Measurements from ENCODE around the gene STARD9.

Gene STARD9

DNA sequence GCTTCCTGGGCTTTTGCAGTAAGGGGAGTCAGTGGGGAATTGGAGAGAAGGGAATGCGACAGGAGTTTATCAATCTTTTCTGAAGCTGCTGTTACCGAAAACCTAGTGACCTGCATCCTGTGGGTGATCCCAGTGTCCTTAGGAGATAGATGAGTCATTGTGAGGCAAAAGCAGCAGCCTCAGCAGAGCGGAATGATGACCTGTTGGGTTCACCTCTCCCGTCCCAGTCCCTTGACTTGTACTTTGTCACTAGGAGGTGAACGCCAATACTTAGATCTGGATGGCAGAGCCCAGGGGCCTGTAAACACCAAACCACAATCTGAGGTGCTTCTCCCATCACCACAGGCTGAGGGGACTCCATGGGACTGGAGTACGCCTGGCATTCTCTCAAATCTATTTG, 143.6 kb downstream of the STARD9 start:
- Mint-ChIP-seq H3K27me3 (no peaks in the 10 kb centered on the region), H3K36me3 (ENCODE audit: insufficient read depth) (peaks cover 11% of the 10 kb centered on the region), H3K4me1 (no peaks in the 10 kb centered on the region), H3K9me3 (no peaks in the 10 kb centered on the region), H3K4me3 (no peak overlapping the region), H3K27ac (ENCODE audit: low read depth) (no peak overlapping the region)
- DNase-seq (ENCODE audit: low spot score in 2 of 2) = no peak
- ATAC-seq (replicated peaks; ENCODE audit: extremely low read depth, poor library complexity, severe bottlenecking) = no peak

- DNase-seq (ENCODE audit: low spot score in 2 of 2) = no peak
- H3K36me3 Mint-ChIP-seq (ENCODE audit: insufficient read depth) = peaks cover 16% of the 10 kb centered on the region
- H3K9me3 Mint-ChIP-seq = no peaks in the 10 kb centered on the region
- ATAC-seq (replicated peaks; ENCODE audit: extremely low read depth, poor library complexity, severe bottlenecking) = no peak
- no peak overlapping the region for H3K27ac Mint-ChIP-seq (ENCODE audit: low read depth)
- no peak overlapping the region for H3K4me3 Mint-ChIP-seq
- no peaks in the 10 kb centered on the region for H3K27me3 Mint-ChIP-seq
- H3K4me1 Mint-ChIP-seq = no peaks in the 10 kb centered on the region
These were observed 144.7 kb downstream of the STARD9 start for GRCh38 chr15:42720071-42720470.

DNA sequence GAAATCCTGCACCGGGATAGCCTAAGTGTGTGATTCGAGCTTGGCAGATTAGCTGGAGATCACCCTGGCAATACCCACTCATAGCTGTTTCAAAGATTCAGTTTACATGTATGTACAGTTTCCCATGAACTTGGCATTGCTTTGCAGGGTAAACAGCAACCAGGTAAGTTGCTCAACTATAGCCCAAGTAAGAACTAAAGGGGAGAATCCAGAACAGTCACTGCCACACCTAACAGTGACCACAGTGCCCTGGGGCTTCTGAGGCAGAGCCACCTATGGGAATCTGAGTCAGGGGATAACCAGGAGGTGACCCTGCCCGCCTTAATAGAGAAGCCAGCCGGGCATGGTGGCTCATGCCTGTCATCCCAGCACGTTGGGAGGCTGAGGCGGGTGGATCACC, 145.6 kb downstream of the STARD9 start:
- no peaks in the 10 kb centered on the region for H3K27me3 Mint-ChIP-seq
- H3K36me3 Mint-ChIP-seq (ENCODE audit: insufficient read depth) = peaks cover 20% of the 10 kb centered on the region
- H3K4me3 Mint-ChIP-seq = no peak overlapping the region
- ATAC-seq (replicated peaks; ENCODE audit: extremely low read depth, poor library complexity, severe bottlenecking) = no peak
- no peak overlapping the region for H3K27ac Mint-ChIP-seq (ENCODE audit: low read depth)
- H3K9me3 Mint-ChIP-seq = no peaks in the 10 kb centered on the region
- DNase-seq (ENCODE audit: low spot score in 2 of 2) = no peak
- no peaks in the 10 kb centered on the region for H3K4me1 Mint-ChIP-seq

- ATAC-seq (replicated peaks; ENCODE audit: extremely low read depth, poor library complexity, severe bottlenecking) (no peak), DNase-seq (ENCODE audit: low spot score in 2 of 2) (no peak)
- H3K4me3 Mint-ChIP-seq = no peak overlapping the region
- H3K9me3 Mint-ChIP-seq = no peaks in the 10 kb centered on the region
- peaks cover 26% of the 10 kb centered on the region for H3K36me3 Mint-ChIP-seq (ENCODE audit: insufficient read depth)
- no peaks in the 10 kb centered on the region for H3K4me1 Mint-ChIP-seq
- no peak overlapping the region for H3K27ac Mint-ChIP-seq (ENCODE audit: low read depth)
- H3K27me3 Mint-ChIP-seq = no peaks in the 10 kb centered on the region
These were observed 146.5 kb downstream of the STARD9 start for GRCh38 chr15:42721916-42722315.

- Mint-ChIP-seq H3K27ac (ENCODE audit: low read depth) (no peak overlapping the region), H3K4me1 (no peaks in the 10 kb centered on the region), H3K36me3 (ENCODE audit: insufficient read depth) (peaks cover 29% of the 10 kb centered on the region), H3K27me3 (no peaks in the 10 kb centered on the region), H3K4me3 (no peak overlapping the region), H3K9me3 (no peaks in the 10 kb centered on the region)
- DNase-seq (ENCODE audit: low spot score in 2 of 2) (no peak), ATAC-seq (replicated peaks; ENCODE audit: extremely low read depth, poor library complexity, severe bottlenecking) (no peak)
These were observed 147.7 kb downstream of the STARD9 start for GRCh38 chr15:42723068-42723467.

DNA sequence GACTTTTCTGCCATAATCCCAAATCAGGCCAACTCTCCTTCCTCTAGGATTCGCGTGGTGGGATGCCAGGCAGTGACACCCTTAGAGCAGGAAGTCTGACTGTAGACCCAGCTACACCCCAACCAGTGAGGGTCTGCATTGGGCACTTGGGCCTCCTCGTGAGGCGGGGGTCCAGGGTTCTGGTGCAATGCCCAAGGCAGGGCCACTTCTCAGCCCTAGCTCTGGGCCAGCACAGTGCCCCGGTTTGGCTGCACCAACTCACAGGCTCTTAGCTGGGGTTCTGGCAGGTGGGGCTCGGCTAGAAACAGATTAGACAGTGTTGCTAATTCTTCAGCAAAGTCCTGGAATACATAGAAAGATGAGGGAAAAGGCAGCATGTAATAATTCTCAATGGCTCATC, 148.9 kb downstream of the STARD9 start:
- Mint-ChIP-seq H3K4me3 (no peak overlapping the region), H3K36me3 (ENCODE audit: insufficient read depth) (peaks cover 33% of the 10 kb centered on the region), H3K9me3 (no peaks in the 10 kb centered on the region), H3K27ac (ENCODE audit: low read depth) (no peak overlapping the region), H3K27me3 (no peaks in the 10 kb centered on the region), H3K4me1 (no peaks in the 10 kb centered on the region)
- DNase-seq (ENCODE audit: low spot score in 2 of 2) (no peak), ATAC-seq (replicated peaks; ENCODE audit: extremely low read depth, poor library complexity, severe bottlenecking) (no peak)

DNA sequence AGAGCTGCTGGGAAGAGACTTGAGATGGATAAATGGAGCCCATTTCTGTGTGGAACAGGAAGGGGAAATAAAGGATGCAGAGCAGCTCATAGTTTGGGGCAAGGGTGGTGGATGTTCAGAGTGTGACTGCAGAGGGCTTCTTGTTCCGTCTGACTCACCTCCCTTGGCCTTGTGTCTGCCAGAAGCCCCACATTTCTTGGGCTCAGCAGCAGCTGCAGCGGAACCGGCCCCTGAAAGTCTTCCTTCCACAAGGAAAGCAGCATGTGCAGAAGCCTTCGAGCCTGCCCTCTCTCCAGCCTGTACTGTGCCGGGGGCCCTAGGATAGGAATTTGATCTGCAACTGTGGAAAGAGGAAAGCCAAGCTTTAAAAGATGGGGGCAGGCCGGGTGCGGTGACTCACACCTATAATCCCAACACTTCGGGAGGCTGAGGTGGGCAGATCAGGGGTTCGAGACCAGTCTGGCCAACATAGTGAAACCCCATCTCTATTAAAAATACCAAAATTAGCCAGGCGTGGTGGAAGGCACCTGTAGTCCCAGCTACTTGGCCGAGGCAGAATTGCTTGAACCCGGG, 150.0 kb downstream of the STARD9 start:
- peaks cover 32% of the 10 kb centered on the region for H3K36me3 Mint-ChIP-seq (ENCODE audit: insufficient read depth)
- no peak overlapping the region for H3K4me3 Mint-ChIP-seq
- no peaks in the 10 kb centered on the region for H3K9me3 Mint-ChIP-seq
- H3K27ac Mint-ChIP-seq (ENCODE audit: low read depth) = no peak overlapping the region
- DNase-seq (ENCODE audit: low spot score in 2 of 2) = no peak
- no peak for ATAC-seq (replicated peaks; ENCODE audit: extremely low read depth, poor library complexity, severe bottlenecking)
- no peaks in the 10 kb centered on the region for H3K27me3 Mint-ChIP-seq
- peaks cover 3% of the 10 kb centered on the region for H3K4me1 Mint-ChIP-seq

GRCh38 chr15:42726114-42726513, 150.7 kb downstream of the STARD9 start:
- Mint-ChIP-seq H3K9me3 (no peaks in the 10 kb centered on the region), H3K27me3 (no peaks in the 10 kb centered on the region), H3K36me3 (ENCODE audit: insufficient read depth) (peaks cover 31% of the 10 kb centered on the region), H3K4me3 (no peak overlapping the region), H3K27ac (ENCODE audit: low read depth) (no peak overlapping the region), H3K4me1 (peaks cover 3% of the 10 kb centered on the region)
- ATAC-seq (replicated peaks; ENCODE audit: extremely low read depth, poor library complexity, severe bottlenecking) (no peak), DNase-seq (ENCODE audit: low spot score in 2 of 2) (no peak)

GRCh38 chr15:42727750-42728381, 152.5 kb downstream of the STARD9 start:
- Mint-ChIP-seq H3K4me3 (no peak overlapping the region), H3K27ac (ENCODE audit: low read depth) (no peak overlapping the region), H3K4me1 (peaks cover 3% of the 10 kb centered on the region), H3K36me3 (ENCODE audit: insufficient read depth) (peaks cover 40% of the 10 kb centered on the region), H3K27me3 (no peaks in the 10 kb centered on the region), H3K9me3 (no peaks in the 10 kb centered on the region)
- ATAC-seq (replicated peaks; ENCODE audit: extremely low read depth, poor library complexity, severe bottlenecking) (no peak), DNase-seq (ENCODE audit: low spot score in 2 of 2) (no peak)

DNA sequence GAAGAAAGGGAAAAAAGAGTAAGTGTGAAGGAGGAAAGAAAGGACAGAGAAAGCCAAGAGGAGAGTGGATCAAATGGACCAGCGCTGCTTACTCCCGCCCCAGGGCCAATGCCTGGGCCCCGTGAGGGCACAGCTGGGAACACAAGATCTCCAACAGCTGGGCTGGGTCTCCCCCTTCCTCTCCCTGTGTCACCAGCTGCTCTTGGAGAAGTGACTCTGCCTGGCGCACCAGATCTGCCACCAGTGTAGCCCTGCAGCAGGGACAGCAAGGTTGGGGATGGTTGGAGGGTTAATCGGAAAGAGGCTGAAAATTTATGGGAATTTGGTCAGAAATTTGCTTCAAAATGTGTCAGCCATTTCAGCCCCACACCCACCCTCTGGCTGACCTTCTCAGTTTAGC, 153.2 kb downstream of the STARD9 start:
- no peak for ATAC-seq (replicated peaks; ENCODE audit: extremely low read depth, poor library complexity, severe bottlenecking)
- Mint-ChIP-seq H3K27me3 (no peaks in the 10 kb centered on the region), H3K36me3 (ENCODE audit: insufficient read depth) (peaks cover 40% of the 10 kb centered on the region), H3K4me1 (peaks cover 3% of the 10 kb centered on the region), H3K9me3 (no peaks in the 10 kb centered on the region), H3K4me3 (no peak overlapping the region), H3K27ac (ENCODE audit: low read depth) (no peak overlapping the region)
- no peak for DNase-seq (ENCODE audit: low spot score in 2 of 2)

GRCh38 chr15:42728972-42729371, 153.6 kb downstream of the STARD9 start:
- no peaks in the 10 kb centered on the region for H3K27me3 Mint-ChIP-seq
- no peak for ATAC-seq (replicated peaks; ENCODE audit: extremely low read depth, poor library complexity, severe bottlenecking)
- no peaks in the 10 kb centered on the region for H3K9me3 Mint-ChIP-seq
- no peak overlapping the region for H3K27ac Mint-ChIP-seq (ENCODE audit: low read depth)
- DNase-seq (ENCODE audit: low spot score in 2 of 2) = no peak
- H3K36me3 Mint-ChIP-seq (ENCODE audit: insufficient read depth) = peaks cover 38% of the 10 kb centered on the region
- H3K4me1 Mint-ChIP-seq = peaks cover 3% of the 10 kb centered on the region
- no peak overlapping the region for H3K4me3 Mint-ChIP-seq

GRCh38 chr15:42729409-42729808, 154.0 kb downstream of the STARD9 start:
- H3K9me3 Mint-ChIP-seq = no peaks in the 10 kb centered on the region
- ATAC-seq (replicated peaks; ENCODE audit: extremely low read depth, poor library complexity, severe bottlenecking) = no peak
- no peaks in the 10 kb centered on the region for H3K27me3 Mint-ChIP-seq
- H3K4me3 Mint-ChIP-seq = no peak overlapping the region
- no peak overlapping the region for H3K27ac Mint-ChIP-seq (ENCODE audit: low read depth)
- DNase-seq (ENCODE audit: low spot score in 2 of 2) = no peak
- peaks cover 36% of the 10 kb centered on the region for H3K36me3 Mint-ChIP-seq (ENCODE audit: insufficient read depth)
- peaks cover 8% of the 10 kb centered on the region for H3K4me1 Mint-ChIP-seq

DNA sequence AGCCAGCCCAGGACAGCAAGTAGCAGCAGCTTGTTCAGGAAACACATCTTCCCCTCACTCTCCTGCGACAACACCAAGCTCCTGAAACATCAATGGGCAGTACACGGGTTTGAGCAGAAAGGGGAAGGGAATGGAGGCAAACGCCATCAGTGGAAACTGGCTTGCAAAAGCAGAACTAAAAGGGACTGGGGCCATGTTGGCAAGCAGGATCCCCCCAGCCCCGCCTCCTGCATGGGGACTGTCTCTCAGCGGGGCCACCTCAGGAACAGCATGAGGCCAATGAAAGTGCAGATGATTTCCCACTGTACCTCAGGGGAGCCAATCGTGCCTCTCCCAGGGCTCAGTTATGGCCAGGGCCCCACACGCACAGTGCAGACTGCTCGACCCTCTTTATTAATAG, 154.7 kb downstream of the STARD9 start:
- Mint-ChIP-seq H3K27ac (ENCODE audit: low read depth) (no peak overlapping the region), H3K4me1 (peaks cover 10% of the 10 kb centered on the region), H3K4me3 (no peak overlapping the region), H3K27me3 (no peaks in the 10 kb centered on the region), H3K36me3 (ENCODE audit: insufficient read depth) (peaks cover 34% of the 10 kb centered on the region), H3K9me3 (no peaks in the 10 kb centered on the region)
- no peak for ATAC-seq (replicated peaks; ENCODE audit: extremely low read depth, poor library complexity, severe bottlenecking)
- no peak for DNase-seq (ENCODE audit: low spot score in 2 of 2)

Measured in central memory CD8-positive, alpha-beta T cell (primary cell).